Mucosa of rectum (tissue), 2 donors: ENCODE data around the gene SLC1A6.
"Not testable (repeated sequence)": the region's sequence is repeated elsewhere in the genome, so short reads cannot be mapped to it uniquely, and the experiment has no call there.

Experiments
- H3K27ac ChIP-seq, 2 donors: one replicate each; pipeline ENCODE4 v1.7.0; 2013; ENCODE audit warnings: inconsistent platforms in 2 of 2, low read depth in 2 of 2, low read length in 2 of 2
- H3K27me3 ChIP-seq, 2 donors: one replicate each; pipeline ENCODE4 v1.7.0; 2013; ENCODE audit warnings: low read length in 2 of 2; ENCODE audit not compliant: control insufficient read depth in 2 of 2, insufficient read depth in 2 of 2
- H3K36me3 ChIP-seq, 2 donors: one replicate each; pipeline ENCODE4 v1.7.0; 2013; ENCODE audit warnings: low read length in 2 of 2; ENCODE audit not compliant: control insufficient read depth in 2 of 2, insufficient read depth in 2 of 2
- H3K4me1 ChIP-seq, 2 donors: one replicate each; pipeline ENCODE4 v1.7.0; 2013; ENCODE audit warnings: low read length in 2 of 2, mild to moderate bottlenecking in 1 of 2; ENCODE audit not compliant: control insufficient read depth in 2 of 2, insufficient read depth in 2 of 2
- H3K4me3 ChIP-seq, 2 donors: one replicate each; pipeline ENCODE4 v1.7.0; 2013; ENCODE audit warnings: low read length in 2 of 2
- H3K9ac ChIP-seq, 2 donors: one replicate each; pipeline ENCODE4 v1.7.0; 2013; ENCODE audit warnings: low read length in 2 of 2, low read depth in 1 of 2, mild to moderate bottlenecking in 1 of 2
- H3K9me3 ChIP-seq, 2 donors: one replicate each; pipeline ENCODE4 v1.7.0; 2013; ENCODE audit warnings: low read length in 2 of 2; ENCODE audit not compliant: control insufficient read depth in 2 of 2
- donor health status: healthy.
- donor health status: Normal muscosa, but diverticular disease.

SLC1A6 gene

DNA sequence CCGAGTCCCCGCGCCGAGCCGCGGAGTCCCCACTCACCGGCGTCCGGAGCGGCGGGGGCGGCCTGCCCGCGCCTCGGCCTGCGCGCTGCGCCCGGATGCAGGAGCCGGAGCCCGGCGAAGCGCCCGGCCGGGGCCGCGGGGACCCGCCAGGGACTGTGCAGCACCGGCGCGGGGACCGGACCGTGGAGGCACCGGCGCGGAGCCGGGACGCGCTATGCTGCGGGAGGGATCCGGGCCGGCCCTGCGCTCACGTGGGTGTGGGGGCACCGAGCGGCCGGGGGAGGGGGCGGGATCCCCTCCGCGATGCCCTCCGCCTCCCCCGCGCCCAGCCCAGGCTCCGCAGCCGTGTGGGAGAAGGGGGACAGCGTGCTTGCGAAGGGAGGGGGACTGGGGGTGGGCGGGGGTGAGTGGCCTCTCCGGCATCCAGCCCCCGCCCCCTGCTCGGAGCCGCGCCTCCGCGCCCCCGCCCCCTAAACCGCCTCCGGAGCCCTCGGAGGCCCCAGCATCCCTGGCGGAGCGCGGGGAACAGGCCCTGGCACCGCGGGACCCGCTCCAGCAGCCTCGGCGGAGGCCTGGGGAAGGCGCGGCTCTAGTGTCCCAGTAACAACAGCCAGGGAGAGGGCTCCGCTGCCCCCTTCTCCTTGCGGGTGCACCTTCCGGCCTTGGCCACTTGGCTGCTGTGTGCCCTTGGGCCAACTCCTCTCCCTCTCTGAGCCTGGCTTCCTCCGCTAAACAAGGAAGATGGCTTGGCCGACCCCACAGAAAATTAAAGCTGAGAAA, at the start of gene SLC1A6:
SLC1A6 (minus strand) TSS at position 389 of the 780 bp plus-strand sequence. CDS start 6,954 bp downstream, outside the sequence.
- H3K9ac ChIP-seq: no peak within 1 kb of the TSS
- H3K36me3 ChIP-seq: no peaks in the 10 kb centered on the region
- H3K27me3 ChIP-seq: peaks cover 9 to 20% of the 10 kb centered on the region in 2 donors
- H3K9me3 ChIP-seq: no peaks in the 10 kb centered on the region
- no peak within 1 kb of the TSS for H3K27ac ChIP-seq
- H3K4me1 ChIP-seq: no peaks in the 10 kb centered on the region
- no peak within 1 kb of the TSS for H3K4me3 ChIP-seq

DNA sequence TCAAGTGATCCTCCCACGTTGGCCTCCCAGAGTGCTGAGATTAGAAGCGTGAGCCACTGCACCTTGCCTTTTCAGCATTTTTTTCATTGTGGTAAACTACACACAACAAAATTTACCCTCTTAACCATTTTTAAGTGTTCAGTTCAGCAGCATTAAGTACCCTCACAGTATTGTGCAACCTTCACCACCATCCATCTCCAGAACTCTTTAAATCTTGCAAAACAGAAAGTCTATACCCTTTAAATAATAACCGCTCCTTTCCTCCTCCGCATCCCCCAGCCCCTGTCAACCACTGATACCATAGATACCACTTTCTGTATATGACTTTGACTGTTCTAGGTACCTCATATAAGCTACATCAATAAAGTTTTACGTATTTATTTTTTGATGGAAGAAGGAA, 48.8 kb upstream of the SLC1A6 start:
- no peak overlapping the region for H3K27ac ChIP-seq
- H3K4me1 ChIP-seq: no peaks in the 10 kb centered on the region
- H3K4me3 ChIP-seq: no peak overlapping the region
- peaks cover 2% of the 10 kb centered on the region in 2 donors for H3K27me3 ChIP-seq
- H3K36me3 ChIP-seq: no peaks in the 10 kb centered on the region
- no peaks in the 10 kb centered on the region for H3K9me3 ChIP-seq
- H3K9ac ChIP-seq: no peak overlapping the region

DNA sequence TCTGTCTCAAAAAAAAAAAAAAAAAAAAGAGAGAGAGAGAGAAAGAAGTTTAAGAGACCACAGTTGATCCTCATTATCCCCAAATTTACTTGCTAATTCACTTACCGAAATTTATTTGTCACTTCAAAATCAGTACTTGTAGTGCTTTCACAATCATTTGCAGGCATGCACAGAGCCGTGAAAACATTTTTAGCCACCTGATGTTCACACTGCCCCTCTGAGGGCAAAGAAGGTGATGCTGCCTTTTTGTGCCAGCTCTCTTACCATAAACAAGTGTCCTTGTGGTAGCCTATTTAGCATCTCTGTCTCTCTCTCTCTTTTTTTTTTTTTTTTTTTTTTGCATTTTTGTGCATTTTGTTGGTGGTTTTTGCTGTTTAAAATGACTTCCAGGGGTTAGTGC, 45.6 kb upstream of the SLC1A6 start:
- peaks cover 2% of the 10 kb centered on the region in 2 donors for H3K27me3 ChIP-seq
- no peak overlapping the region for H3K4me3 ChIP-seq
- H3K27ac ChIP-seq: no peak overlapping the region
- no peaks in the 10 kb centered on the region for H3K36me3 ChIP-seq
- no peaks in the 10 kb centered on the region for H3K4me1 ChIP-seq
- H3K9me3 ChIP-seq: no peaks in the 10 kb centered on the region
- H3K9ac ChIP-seq: no peak overlapping the region

DNA sequence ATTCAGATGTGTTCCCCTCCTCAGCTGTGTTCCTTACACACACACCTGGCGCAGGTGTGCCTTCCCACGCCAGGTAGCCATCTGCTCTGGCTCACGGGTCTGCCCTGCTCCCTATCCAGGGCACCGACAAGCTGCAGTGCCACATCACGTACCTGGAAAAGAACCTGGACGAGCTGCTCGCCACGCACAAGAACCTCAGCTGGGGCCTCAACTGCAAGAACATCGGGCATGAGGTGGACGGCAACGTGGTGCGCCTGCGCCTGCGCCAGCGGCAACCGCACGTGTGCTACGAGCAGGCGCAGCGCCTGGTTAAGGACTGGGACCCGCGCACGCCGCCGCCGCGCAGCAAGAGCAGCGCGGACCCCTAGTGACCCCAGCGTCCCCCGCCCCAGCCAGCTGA, 43.1 kb upstream of the SLC1A6 start:
- Histone ChIP-seq H3K27me3 (peaks cover 2% of the 10 kb centered on the region in 2 donors), H3K4me3 (no peak overlapping the region), H3K36me3 (no peaks in the 10 kb centered on the region), H3K4me1 (no peaks in the 10 kb centered on the region), H3K9me3 (no peaks in the 10 kb centered on the region), H3K9ac (no peak overlapping the region), H3K27ac (no peak overlapping the region)

DNA sequence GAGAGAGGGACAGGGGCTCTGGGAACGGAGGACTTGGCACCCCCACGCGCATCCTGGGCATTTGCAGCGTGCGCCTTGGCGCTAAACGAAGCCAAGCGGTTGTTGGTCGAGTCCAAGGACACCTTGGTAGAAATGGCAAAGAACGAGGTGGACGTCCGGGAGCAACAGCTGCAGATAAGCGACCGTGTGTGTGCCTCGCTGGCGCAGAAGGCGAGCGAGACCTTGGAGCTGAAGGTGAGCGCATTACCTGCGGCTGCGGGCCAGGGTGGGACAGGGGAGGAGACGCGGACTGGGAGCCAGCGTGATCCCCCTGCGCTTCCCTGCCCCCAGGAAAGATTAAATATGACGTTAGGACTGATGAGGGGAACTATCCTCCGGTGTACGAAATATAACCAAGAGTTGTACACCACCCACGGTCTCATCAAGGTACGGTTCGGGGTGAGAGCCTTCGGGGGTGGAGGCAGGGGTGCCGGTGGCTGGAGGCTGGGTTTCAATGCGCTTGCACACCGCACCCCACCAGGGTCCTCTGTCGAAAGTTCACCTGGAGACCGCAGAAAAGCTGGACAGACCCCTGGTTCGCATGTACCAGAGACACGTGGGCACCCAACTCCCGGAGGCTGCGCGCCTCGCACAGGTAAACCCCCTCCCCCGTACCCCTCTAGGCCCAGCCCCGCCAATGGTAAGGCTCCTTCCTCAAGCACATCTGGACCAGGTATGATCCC, 41.8 kb upstream of the SLC1A6 start:
- Histone ChIP-seq H3K27me3 (peaks cover 0 to 2% of the 10 kb centered on the region in 2 donors), H3K4me1 (no peaks in the 10 kb centered on the region), H3K27ac (no peak overlapping the region), H3K4me3 (no peak overlapping the region), H3K9me3 (no peaks in the 10 kb centered on the region), H3K36me3 (no peaks in the 10 kb centered on the region), H3K9ac (no peak overlapping the region)

DNA sequence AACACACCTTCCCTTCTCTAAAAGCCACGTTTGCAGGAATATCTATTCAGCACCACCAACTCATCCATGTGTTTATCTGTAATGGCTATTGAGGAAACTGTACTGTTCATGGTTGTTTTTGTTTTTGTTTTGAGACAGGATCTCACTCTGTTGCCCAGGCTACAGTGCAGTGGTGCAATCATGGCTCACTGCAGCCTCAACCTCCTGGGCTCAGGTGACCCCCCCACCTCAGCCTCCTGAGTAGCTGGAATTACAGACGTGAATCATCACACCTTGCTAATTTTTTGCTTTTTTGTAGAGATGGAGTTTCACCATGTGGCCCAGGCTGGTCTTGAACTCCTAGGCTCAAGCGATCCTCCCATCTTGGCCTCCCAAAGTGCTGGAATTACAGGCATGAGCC, 39.2 kb upstream of the SLC1A6 start:
- not testable (repeated sequence) for H3K4me1 ChIP-seq, H3K27me3 ChIP-seq, H3K9ac ChIP-seq, H3K9me3 ChIP-seq, H3K27ac ChIP-seq, H3K36me3 ChIP-seq, H3K4me3 ChIP-seq

DNA sequence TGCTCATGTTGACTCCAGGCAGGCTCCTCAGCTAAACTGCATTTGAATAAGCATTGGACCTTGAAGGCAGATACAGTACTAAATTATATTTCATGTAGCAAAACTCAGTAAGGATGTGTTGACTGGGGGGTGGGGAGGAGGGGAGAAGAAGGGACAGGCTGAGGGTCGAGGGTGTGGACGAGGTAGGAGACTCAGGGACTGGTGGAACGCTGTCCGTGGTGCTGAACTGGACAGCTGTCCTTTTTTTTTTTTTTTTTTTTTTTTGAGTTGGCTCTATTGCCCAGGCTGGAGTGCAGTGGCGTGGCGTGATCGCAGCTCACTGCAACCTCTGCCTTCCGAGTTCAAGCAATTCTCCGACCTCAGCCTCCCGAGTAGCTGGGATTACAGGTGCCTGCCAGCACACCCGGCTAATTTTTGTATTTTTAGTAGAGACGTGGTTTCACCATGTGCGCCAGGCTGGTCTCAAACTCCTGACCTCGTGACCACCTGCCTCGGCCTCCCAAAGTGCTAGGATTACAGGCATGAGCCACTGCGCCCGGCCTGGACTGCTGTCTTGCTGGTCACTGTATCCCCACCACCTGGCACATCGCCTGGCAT, 36.4 kb upstream of the SLC1A6 start:
- Histone ChIP-seq H3K36me3 (no peaks in the 10 kb centered on the region), H3K9ac (no peak overlapping the region), H3K27me3 (peaks cover 0 to 2% of the 10 kb centered on the region in 2 donors), H3K4me3 (no peak overlapping the region), H3K4me1 (no peaks in the 10 kb centered on the region), H3K9me3 (no peaks in the 10 kb centered on the region), H3K27ac (no peak overlapping the region)

DNA sequence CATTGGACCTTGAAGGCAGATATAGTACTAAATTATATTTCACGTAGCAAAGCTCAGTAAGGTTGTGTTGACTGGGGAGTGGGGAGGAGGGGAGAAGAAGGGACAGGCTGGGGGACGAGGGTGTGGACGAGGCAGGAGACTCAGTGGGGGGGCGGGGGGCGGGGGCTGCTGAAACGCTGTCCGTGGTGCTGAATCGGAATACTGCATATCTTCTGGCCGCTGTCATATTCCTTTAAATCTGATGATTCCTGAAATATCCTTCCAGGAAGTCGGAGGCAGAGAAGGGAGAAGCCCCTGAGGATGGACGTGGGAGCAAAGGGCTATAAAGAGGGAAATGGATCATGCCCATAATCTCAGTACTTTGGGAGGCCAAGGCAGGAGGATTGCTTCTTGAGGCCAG, 34.9 kb upstream of the SLC1A6 start:
- H3K36me3 ChIP-seq: no peaks in the 10 kb centered on the region
- no peak overlapping the region for H3K4me3 ChIP-seq
- peaks cover 0 to 2% of the 10 kb centered on the region in 2 donors for H3K27me3 ChIP-seq
- H3K9ac ChIP-seq: no peak overlapping the region
- H3K27ac ChIP-seq: no peak overlapping the region
- no peaks in the 10 kb centered on the region for H3K9me3 ChIP-seq
- no peaks in the 10 kb centered on the region for H3K4me1 ChIP-seq

DNA sequence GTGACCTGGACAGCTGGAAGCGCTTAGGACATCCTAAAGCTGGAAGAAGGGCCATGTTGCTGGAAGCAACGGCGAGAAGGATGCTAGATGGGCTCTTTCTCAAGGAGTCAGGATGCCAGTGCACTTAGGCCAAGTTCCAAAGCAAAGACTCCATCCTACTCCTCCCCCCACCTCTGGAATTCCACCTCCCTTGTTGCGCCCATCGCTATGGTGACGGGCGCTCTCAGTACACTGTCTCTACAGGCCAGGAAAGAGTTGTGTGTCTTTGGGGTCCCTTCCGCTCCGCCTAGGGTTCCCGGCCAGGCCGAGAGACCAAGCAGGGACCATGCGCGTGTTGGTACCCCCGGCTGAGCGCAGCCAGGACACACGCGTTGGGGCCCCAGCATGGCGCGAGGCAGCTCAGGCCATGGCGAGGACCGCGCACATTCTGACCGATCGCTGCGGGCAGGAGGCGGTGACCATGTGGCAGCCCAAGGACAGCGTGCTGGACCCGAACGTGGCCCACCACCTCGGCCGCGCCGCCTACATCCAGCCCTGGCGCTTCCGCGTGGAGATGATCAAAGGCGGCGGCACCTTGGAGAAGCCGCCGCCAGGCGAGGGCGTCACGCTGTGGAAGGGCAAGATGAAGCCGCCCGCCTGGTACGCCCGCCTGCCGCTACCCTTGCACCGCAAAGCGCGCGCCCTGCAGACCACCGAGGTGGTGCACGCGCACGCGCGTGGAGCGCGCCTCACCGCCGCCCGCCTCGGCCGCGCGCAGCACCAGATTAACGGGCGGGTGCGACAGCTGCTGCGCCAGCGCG, 31.0 kb upstream of the SLC1A6 start:
- Histone ChIP-seq H3K4me1 (no peaks in the 10 kb centered on the region), H3K36me3 (no peaks in the 10 kb centered on the region), H3K27ac (no peak overlapping the region), H3K9me3 (no peaks in the 10 kb centered on the region), H3K9ac (no peak overlapping the region), H3K4me3 (no peak overlapping the region), H3K27me3 (peaks cover 0 to 2% of the 10 kb centered on the region in 2 donors)
